GM12892 (cell line): ENCODE data around the gene PGAM2.

Experiments
- DNase-seq: peaks from one replicate; pipeline ENCODE4 v3.0.0; 2011; ENCODE audit not compliant: insufficient read length
- FAIRE-seq: peaks from 2 replicates; lab custom pipeline; 2011; peaks lifted over from hg19 to GRCh38; lab: Jason Lieb, UNC
- POLR2A ChIP-seq: IDR thresholded peaks from 2 replicates; pipeline ENCODE4 v1.6.1; 2011; ENCODE audit warnings: low read depth, low read length, control low read depth
- POLR2AphosphoS5 ChIP-seq: IDR thresholded peaks from 2 replicates; pipeline ENCODE4 v1.6.1; 2011; ENCODE audit warnings: low read depth, low read length, control low read depth
- TAF1 ChIP-seq: IDR thresholded peaks from 2 replicates; pipeline ENCODE4 v1.6.1; 2011; ENCODE audit warnings: low read depth, mild to moderate bottlenecking, control low read depth, low read length, borderline replicate concordance

PGAM2 gene

GRCh38 chr7:44094365-44094764 lies 29.0 kb upstream of the PGAM2 start:
- DNase-seq (no peak), FAIRE-seq (no peak)
- no peak for TF ChIP-seq TAF1
- TF ChIP-seq POLR2A, result no peak
- no peak for TF ChIP-seq POLR2AphosphoS5

- FAIRE-seq (no peak), DNase-seq (no peak)
- TF ChIP-seq TAF1, result no peak
- no peak for TF ChIP-seq POLR2AphosphoS5
- TF ChIP-seq POLR2A, result no peak
These were observed 27.8 kb upstream of the PGAM2 start for GRCh38 chr7:44093102-44093641.

GRCh38 chr7:44087911-44088838 lies 22.8 kb upstream of the PGAM2 start:
- TF ChIP-seq POLR2A (no peak), POLR2AphosphoS5 (no peak), TAF1 (no peak)
- FAIRE-seq (no peak), DNase-seq (no peak)

- FAIRE-seq (no peak), DNase-seq (no peak)
- no peak for TF ChIP-seq POLR2A
- TF ChIP-seq TAF1, result no peak
- TF ChIP-seq POLR2AphosphoS5, result no peak
These were observed 21.3 kb upstream of the PGAM2 start for GRCh38 chr7:44086627-44087026.

- no peak for TF ChIP-seq TAF1
- no peak for TF ChIP-seq POLR2A
- no peak for TF ChIP-seq POLR2AphosphoS5
- no peak for FAIRE-seq
- no peak for DNase-seq
These were observed 20.2 kb upstream of the PGAM2 start for GRCh38 chr7:44085546-44085945.

GRCh38 chr7:44084701-44085100 lies 19.3 kb upstream of the PGAM2 start:
- no peak for TF ChIP-seq POLR2AphosphoS5
- no peak for TF ChIP-seq TAF1
- TF ChIP-seq POLR2A, result no peak
- DNase-seq, result no peak
- FAIRE-seq, result no peak

GRCh38 chr7:44083796-44084195 lies 18.4 kb upstream of the PGAM2 start:
- TF ChIP-seq POLR2A (no peak), TAF1 (no peak), POLR2AphosphoS5 (no peak)
- no peak for DNase-seq
- no peak for FAIRE-seq

- TF ChIP-seq POLR2AphosphoS5 (no peak), TAF1 (no peak), POLR2A (no peak)
- FAIRE-seq (no peak), DNase-seq (peak; percentile 94)
These were observed 17.3 kb upstream of the PGAM2 start for GRCh38 chr7:44082541-44083207.

- DNase-seq (no peak), FAIRE-seq (no peak)
- no peak; the same call in 1 of the 2 replicates for TF ChIP-seq POLR2A
These were observed 15.9 kb upstream of the PGAM2 start for GRCh38 chr7:44081266-44081748.

GRCh38 chr7:44080686-44081265 lies 15.4 kb upstream of the PGAM2 start:
- TF ChIP-seq POLR2AphosphoS5 (no peak), TAF1 (no peak), POLR2A (no peak; the same call in 1 of the 2 replicates)
- FAIRE-seq (no peak), DNase-seq (no peak)

- TF ChIP-seq TAF1, result no peak
- no peak for TF ChIP-seq POLR2A
- DNase-seq (no peak), FAIRE-seq (no peak)
These were observed 14.8 kb upstream of the PGAM2 start for GRCh38 chr7:44080118-44080517.
